Activated B cell treated with CpG ODN at 0.5 μM for 24 hours (primary cell): ENCODE results near the gene HOXD12. TPM values are rescaled to one million over a fixed set of nuclear protein-coding genes. Genes with fewer than 3 reads are reported as not detected.

Source experiments
- ATAC-seq: fragments of 200-7000 bp; cut with Tn5 transposase; one replicate; pipeline ENCODE4 v1.10.0; 2021; ENCODE audit warnings: low read depth, mild to moderate bottlenecking, moderate library complexity
- CTCF ChIA-PET: fragments of 350-600 bp; sonication (Branson Sonifier 250); formaldehyde crosslinking; loops from one replicate; lab custom pipeline; 2021; ENCODE audit warnings: antibody characterized with exemption; lab: Charles Lee
- POLR2A ChIA-PET: fragments of 350-600 bp; sonication (Branson Sonifier 250); formaldehyde crosslinking; loops from one replicate; lab custom pipeline; 2021; ENCODE audit warnings: antibody characterized with exemption; lab: Charles Lee
- DNase-seq: peaks from one replicate; pipeline ENCODE4 v3.0.0; 2022
- H3K27ac Mint-ChIP-seq: one replicate; pipeline ENCODE4 v1.8.0; 2020; ENCODE audit warnings: mixed read lengths
- H3K27me3 Mint-ChIP-seq: one replicate; pipeline ENCODE4 v1.8.0; 2021; ENCODE audit warnings: mixed read lengths
- H3K36me3 Mint-ChIP-seq: one replicate; pipeline ENCODE4 v1.8.0; 2021; ENCODE audit warnings: low read depth, mixed read lengths
- H3K4me1 Mint-ChIP-seq: one replicate; pipeline ENCODE4 v1.8.0; 2021; ENCODE audit warnings: mixed read lengths
- H3K4me3 Mint-ChIP-seq: one replicate; pipeline ENCODE4 v1.8.0; 2020; ENCODE audit warnings: mild to moderate bottlenecking, mixed read lengths
- H3K9me3 Mint-ChIP-seq: one replicate; pipeline ENCODE4 v1.8.0; 2020; ENCODE audit warnings: mixed read lengths
- intact Hi-C: fragments of 100-400 bp; cut with micrococcal nuclease; formaldehyde crosslinking; loops from one replicate; pipeline ENCODE4 v1.15.1; 2024
- total RNA-seq: library from RNA; stranded (reverse); gene quantifications from 2 replicates; pipeline ENCODE4 v1.2.3, GENCODE V29; 2022
- TF ChIP-seq, protein P1 (sequence below): fragments of 200-600 bp; IDR thresholded peaks from one replicate; pipeline ENCODE4 v1.8.0; 2022; ENCODE audit warnings: antibody characterized with exemption, mild to moderate bottlenecking

The HOXD12 gene
- total RNA-seq, 1 donor from 2014 or later = not detected

DNA sequence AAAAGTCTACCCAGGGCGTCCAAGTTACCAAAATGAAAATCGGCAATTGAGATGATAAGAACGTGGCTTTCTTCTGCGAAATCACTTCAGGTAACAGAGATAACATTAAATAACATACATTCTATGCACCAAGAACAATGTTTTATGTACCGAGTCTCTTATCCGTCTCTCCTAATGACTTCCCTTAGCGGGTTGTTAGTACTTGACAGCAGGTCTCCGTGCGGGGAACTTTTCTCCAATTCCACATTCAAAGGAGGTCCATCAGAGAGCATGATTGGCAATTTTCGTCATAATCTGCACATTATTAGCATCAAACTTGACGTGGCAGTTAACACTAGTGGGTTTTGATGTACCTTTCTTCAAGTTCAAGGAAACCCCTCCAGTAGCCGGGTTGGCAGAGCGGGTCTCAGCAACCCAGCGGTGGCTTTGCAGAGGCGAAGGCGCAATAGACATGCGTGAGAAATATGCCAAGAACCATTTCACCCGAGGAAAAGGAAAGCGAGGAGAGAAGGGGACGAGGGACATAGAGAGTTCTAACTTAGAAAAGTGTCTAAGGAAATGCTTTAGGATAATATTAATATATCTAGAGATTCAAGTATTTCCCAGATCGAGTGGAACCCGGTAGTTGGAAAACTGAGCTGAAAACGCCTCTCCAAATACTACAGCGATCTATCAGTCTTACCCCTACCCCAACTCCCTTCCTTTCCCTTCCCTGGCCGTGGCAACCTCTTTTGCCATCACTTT, 20.9 kb upstream of the HOXD12 start:
- no peak for DNase-seq
- peak overlapping the region; percentile 66 for H3K27ac Mint-ChIP-seq
- peaks cover 7% of the 10 kb centered on the region for H3K4me1 Mint-ChIP-seq
- H3K9me3 Mint-ChIP-seq = peaks cover 2% of the 10 kb centered on the region
- POLR2A ChIA-PET = no interaction called here
- H3K36me3 Mint-ChIP-seq = peaks cover 5% of the 10 kb centered on the region
- CTCF ChIA-PET = no interaction called here
- ATAC-seq = no peak
- TF ChIP-seq, protein P1, sequence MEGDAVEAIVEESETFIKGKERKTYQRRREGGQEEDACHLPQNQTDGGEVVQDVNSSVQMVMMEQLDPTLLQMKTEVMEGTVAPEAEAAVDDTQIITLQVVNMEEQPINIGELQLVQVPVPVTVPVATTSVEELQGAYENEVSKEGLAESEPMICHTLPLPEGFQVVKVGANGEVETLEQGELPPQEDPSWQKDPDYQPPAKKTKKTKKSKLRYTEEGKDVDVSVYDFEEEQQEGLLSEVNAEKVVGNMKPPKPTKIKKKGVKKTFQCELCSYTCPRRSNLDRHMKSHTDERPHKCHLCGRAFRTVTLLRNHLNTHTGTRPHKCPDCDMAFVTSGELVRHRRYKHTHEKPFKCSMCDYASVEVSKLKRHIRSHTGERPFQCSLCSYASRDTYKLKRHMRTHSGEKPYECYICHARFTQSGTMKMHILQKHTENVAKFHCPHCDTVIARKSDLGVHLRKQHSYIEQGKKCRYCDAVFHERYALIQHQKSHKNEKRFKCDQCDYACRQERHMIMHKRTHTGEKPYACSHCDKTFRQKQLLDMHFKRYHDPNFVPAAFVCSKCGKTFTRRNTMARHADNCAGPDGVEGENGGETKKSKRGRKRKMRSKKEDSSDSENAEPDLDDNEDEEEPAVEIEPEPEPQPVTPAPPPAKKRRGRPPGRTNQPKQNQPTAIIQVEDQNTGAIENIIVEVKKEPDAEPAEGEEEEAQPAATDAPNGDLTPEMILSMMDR = no peak
- no peak overlapping the region for H3K4me3 Mint-ChIP-seq
- H3K27me3 Mint-ChIP-seq = peaks cover 63% of the 10 kb centered on the region
- intact Hi-C loops = loop anchor here (2.0 to 5.0 kb wide), 2 partner anchors 80 to 1741 kb away; no protein-coding TSS in a partner anchor

DNA sequence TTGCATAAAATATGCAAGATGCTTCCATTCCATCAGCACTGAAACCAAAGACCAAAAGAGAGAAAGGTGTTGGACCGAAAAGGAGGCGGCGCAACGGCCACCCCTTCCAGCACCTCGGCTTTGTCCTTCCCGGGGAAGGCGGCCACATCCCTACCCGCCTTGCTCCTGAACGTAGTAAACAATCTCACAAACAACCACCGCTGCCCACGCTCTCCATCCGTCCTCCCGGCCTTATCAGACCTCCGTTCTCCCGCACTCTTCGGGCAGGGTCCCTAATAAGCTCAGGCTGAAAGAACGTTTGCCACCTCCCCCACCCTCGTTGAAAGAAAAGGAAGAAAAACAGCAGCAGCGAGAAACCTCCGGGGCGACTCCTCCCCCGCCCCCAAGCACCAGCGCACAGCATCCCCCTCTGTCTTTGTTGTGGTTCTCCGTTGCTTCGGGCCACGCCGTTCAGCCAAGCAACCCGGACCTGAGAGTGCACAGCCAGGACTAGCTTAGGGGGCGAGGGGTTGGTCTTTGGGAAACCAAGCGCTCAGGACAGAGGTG, 20.2 kb upstream of the HOXD12 start:
- H3K27ac Mint-ChIP-seq = peak overlapping the region; percentile 66
- peaks cover 64% of the 10 kb centered on the region for H3K27me3 Mint-ChIP-seq
- H3K9me3 Mint-ChIP-seq = peaks cover 2% of the 10 kb centered on the region
- TF ChIP-seq, protein P1 = no peak
- ChIA-PET POLR2A (no interaction called here), CTCF (no interaction called here)
- peaks cover 7% of the 10 kb centered on the region for H3K4me1 Mint-ChIP-seq
- intact Hi-C loops = loop anchor here (2.0 to 5.0 kb wide), 2 partner anchors 79 to 1742 kb away; no protein-coding TSS in a partner anchor
- DNase-seq = no peak
- no peak for ATAC-seq
- H3K4me3 Mint-ChIP-seq = peak overlapping the region; percentile 53
- peaks cover 5% of the 10 kb centered on the region for H3K36me3 Mint-ChIP-seq

DNA sequence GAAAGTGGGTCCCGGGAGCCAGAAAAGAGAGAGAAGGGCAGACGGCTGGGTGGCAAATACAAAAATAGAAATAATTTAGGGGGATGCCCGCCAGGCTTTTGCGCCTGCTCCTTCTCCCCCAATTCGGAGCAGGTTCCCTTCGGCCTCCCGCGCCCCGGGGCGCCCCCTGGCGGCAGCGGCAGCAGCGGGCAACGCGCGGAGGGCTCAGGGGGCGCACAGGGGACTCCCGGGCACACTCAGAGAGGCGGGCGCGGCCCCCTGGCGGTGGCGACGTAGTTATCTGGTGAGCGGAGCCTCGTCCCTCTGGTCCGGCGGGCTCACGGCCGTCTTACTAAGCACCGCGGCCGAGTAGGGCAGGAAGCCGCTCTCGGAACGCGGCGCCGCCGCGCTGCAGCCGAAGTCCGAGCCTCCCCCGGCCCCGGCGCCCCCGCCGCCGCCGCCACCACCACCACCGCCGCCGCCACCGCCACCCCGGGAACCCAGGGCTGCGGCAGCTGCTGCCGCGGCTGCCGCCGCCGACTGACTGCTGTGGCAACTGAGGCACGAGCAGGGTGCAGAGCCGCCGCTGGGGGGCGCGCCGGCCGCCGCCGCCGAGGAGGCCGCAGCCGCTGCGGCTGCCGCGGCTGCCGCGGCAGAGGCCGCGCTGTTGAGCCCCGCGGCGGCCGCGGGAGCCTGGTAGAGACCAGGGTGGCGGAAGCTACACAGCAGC, 19.6 kb upstream of the HOXD12 start:
- ATAC-seq = no peak
- peak overlapping the region; percentile 66 for H3K27ac Mint-ChIP-seq

DNA sequence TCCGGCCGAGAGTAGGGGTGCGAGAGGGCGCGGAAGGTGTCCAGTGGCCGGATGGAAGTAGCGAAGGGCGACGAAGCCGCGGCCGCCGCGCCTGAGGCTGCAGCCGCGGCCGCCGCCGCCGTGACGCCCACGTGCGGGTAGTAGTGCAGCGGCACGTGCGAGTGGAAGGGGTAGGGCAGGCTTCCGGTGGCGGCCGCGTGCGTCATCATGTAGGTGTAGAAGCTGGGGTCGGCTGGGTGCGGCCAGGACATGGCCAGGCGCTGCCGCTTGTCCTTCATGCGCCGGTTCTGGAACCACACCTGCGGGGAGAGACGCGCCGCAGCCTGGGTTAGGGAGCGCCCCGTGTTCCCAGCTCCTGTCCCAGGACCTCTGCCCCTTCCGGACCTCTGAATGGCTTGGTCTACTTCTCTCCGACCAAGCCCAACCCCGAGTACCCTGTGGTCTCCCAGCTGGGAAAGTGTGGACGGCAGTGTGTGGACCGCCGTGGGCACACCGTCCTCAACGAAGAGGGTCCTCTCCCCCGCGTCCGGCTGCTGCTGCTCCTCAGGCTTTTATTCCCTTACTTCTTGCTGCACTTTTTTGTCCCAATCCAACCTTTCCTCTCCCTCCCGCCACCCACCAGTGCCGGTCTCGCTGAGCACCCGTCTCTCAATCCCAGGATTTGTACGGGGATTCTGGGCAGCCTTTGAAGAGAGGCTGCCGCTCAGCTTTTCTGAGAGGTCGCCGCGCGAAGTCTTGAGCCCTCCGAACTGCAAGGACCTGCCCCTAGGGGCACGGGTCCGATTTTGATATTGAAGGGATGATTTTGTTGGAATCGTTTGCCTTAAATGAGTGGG, 18.8 kb upstream of the HOXD12 start:
- DNase-seq = no peak
- CTCF ChIA-PET = no interaction called here

More for the DNA sequence above, 19.6 kb upstream of the HOXD12 start:
- no peak for DNase-seq
- intact Hi-C loops = loop anchor here (2.0 to 5.0 kb wide), 2 partner anchors 79 to 1743 kb away; no protein-coding TSS in a partner anchor
- POLR2A ChIA-PET = no interaction called here
- peaks cover 5% of the 10 kb centered on the region for H3K36me3 Mint-ChIP-seq
- TF ChIP-seq, protein P1 = no peak
- H3K27me3 Mint-ChIP-seq = peaks cover 65% of the 10 kb centered on the region
- H3K4me3 Mint-ChIP-seq = peak overlapping the region; percentile 53
- peaks cover 7% of the 10 kb centered on the region for H3K4me1 Mint-ChIP-seq
- H3K9me3 Mint-ChIP-seq = peaks cover 2% of the 10 kb centered on the region
- CTCF ChIA-PET = no interaction called here

More for the DNA sequence above, 18.8 kb upstream of the HOXD12 start:
- TF ChIP-seq, protein P1 = no peak
- intact Hi-C loops = no loop called here
- peak overlapping the region; percentile 7 for H3K4me3 Mint-ChIP-seq
- ATAC-seq = no peak
- peaks cover 64% of the 10 kb centered on the region for H3K27me3 Mint-ChIP-seq
- H3K27ac Mint-ChIP-seq = peak overlapping the region; percentile 46
- peaks cover 2% of the 10 kb centered on the region for H3K9me3 Mint-ChIP-seq
- H3K36me3 Mint-ChIP-seq = peaks cover 5% of the 10 kb centered on the region
- POLR2A ChIA-PET = no interaction called here
- peaks cover 7% of the 10 kb centered on the region for H3K4me1 Mint-ChIP-seq
